Thyroid gland (tissue), 4 donors: ENCODE data around the gene CSTPP1.

ENCODE experiments used
- CTCF ChIP-seq, 6 experiments: fragments of 200-600 bp in 3 of 6; fragments of 450-650 bp in 3 of 6; sonication (generic) in 3 of 6; IDR thresholded peaks; one replicate each; pipeline ENCODE4 v1.5.1; 2016 to 2019; ENCODE audit warnings: antibody characterized with exemption in 6 of 6, mild to moderate bottlenecking in 2 of 6, inconsistent platforms in 1 of 6, moderate library complexity in 1 of 6
- POLR2A ChIP-seq, 2 donors: fragments of 450-650 bp; IDR thresholded peaks; one replicate each; pipeline ENCODE4 v1.6.1; 2017; ENCODE audit warnings: antibody characterized with exemption in 2 of 2, mild to moderate bottlenecking in 2 of 2, moderate library complexity in 1 of 2

- TF ChIP-seq CTCF (IDR thresholded peaks at IDR 0.05) (no peak), POLR2A (IDR thresholded peaks at IDR 0.05) (no peak)
Measured at GRCh38 chr11:46952553-46952952, 16.0 kb downstream of the CSTPP1 start.
